Measurements from ENCODE around the gene PGA3.
"Not testable (repeated sequence)": the region's sequence is repeated elsewhere in the genome, so short reads cannot be mapped to it uniquely, and the experiment has no call there.

PGA3 gene

DNA sequence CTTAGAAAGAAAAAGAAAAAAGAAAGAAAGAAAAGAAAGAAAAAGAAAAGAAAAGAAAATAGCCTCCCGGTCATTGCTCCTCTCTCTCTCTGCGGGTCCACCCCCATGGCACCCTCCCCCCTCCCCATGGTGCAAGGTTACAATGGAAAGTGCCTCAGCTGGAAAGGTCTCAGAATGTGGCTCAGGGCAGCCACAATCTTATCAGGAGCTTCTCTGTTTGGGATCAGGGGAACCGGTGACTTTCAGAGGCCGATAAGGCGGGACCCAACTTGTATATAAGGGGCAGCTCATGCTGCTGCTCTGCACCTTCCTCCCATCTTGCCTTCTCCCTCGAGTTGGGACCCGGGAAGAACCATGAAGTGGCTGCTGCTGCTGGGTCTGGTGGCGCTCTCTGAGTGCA lies 18.7 kb downstream of the PGA3 start, which contains the start of gene PGA4:
Gene PGA4 (plus strand): TSS at position 301 of the 400 bp plus-strand sequence. CDS start 54 bp downstream, at position 355.
- not testable (repeated sequence) for H3K27me3 ChIP-seq; H3K4me1 ChIP-seq; H3K4me3 ChIP-seq (ENCODE audit: low read depth, low read length); H3K9me3 ChIP-seq; H3K36me3 ChIP-seq; DNase-seq

DNA sequence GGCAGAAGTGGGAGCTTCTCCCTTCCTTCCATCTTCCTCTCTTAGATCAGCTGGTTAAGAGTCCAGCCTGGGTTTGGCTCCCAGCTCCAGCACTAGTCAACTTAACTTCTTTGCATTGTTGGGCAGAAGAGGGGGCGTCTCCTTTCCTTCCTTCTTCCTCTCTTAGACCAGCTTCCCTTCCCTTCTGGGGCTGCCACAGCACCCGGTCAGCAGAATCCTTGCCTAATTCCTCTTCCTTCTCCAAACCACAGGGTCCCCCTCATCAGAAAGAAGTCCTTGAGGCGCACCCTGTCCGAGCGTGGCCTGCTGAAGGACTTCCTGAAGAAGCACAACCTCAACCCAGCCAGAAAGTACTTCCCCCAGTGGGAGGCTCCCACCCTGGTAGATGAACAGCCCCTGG lies 19.4 kb downstream of the PGA3 start:
- DNase-seq; H3K27me3 ChIP-seq; H3K36me3 ChIP-seq; H3K4me1 ChIP-seq; H3K4me3 ChIP-seq (ENCODE audit: low read depth, low read length); H3K9me3 ChIP-seq: not testable (repeated sequence)

DNA sequence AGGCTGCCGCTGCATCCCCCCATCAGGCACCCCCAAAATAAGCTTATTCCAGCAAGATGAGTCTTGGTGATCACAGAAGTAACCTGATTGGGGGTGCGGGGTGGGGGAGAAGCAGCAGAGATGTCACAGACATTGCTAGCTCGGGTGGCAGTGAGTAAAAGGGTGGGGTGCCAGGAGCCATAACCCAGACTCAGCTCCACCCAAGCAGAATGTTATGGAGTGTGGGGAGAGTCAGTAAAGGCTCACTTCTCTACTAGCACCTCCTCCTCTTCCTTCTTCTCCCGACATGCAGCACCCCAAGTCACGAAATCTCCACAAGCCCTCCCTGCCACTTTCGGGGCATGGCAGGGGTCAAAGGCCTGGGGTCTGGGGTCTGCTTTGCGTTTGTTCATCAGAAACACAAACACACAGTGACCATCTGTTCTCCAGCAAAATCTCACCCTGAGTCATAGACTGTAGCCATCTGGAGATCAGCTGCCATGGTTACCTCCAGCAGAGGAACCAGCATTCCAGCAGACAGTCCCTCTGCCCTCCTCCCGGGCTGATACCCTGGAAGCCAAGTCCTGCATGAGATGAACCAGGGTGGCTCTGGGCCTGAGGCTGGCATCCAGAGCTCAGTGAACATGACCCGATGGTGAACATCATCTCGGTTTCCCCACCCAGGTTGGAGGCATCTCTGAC lies 23.3 kb downstream of the PGA3 start:
- H3K36me3 ChIP-seq; H3K27me3 ChIP-seq; H3K4me1 ChIP-seq; H3K4me3 ChIP-seq (ENCODE audit: low read depth, low read length); DNase-seq; H3K9me3 ChIP-seq: not testable (repeated sequence)

DNA sequence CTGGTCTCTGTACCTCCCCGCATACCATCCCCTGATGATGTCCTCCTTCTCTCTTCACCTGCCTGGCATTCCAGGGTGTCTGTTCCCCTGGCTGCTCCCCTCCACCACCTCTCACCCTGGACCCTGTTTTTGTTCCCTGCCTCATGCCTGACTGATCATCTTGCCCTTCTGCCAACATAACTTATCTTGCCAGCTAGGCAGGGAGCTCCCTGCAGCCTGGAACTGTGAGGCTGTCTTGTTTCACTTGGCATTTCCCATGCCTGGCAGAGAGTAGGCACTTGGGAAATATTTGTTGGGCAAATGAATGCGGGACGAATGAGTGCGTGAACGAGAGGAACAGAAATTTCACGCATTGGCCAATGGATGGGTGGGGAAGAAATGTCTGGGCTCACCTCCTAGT lies 26.1 kb downstream of the PGA3 start:
- not testable (repeated sequence) for H3K9me3 ChIP-seq; H3K27me3 ChIP-seq; DNase-seq; H3K4me1 ChIP-seq; H3K4me3 ChIP-seq (ENCODE audit: low read depth, low read length); H3K36me3 ChIP-seq

DNA sequence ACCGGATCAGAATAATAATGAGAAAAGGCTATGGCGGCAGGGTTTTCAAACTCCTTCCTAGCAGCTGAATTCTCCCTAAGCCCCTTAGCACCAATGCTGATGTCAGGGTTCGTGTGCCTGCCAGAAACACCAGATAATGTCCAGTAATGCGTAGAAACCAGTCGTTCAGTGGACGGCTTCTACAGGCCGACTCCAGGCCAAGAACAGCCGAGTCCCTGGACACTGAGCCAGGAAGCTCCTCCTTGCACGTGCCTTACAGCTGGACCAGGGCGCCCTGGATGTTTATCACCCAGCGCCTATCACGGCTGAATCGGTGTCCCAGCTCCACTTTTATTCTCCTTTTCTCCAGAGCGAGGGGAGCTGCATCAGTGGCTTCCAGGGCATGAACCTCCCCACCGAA lies 27.7 kb downstream of the PGA3 start:
- DNase-seq; H3K4me1 ChIP-seq; H3K27me3 ChIP-seq; H3K36me3 ChIP-seq; H3K9me3 ChIP-seq; H3K4me3 ChIP-seq (ENCODE audit: low read depth, low read length): not testable (repeated sequence)

DNA sequence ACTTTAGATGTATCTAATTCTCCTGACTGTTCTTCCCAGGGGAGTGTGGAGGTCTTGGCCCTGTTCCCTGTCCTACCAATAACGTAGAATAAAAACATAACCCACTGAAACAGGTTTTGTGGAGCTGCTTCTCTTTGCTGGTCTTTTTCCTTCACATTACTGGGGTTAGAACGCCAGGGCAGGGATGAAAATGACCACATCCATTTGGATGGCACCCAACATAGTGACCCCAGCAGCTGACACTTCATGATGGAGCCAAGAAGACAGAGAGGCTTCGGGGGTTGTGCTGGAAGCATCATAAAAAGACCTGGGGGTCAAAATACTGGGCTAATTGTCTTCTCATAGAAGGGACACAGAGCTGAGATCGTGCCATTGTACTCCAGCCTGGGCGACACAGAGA lies 28.3 kb downstream of the PGA3 start:
- not testable (repeated sequence) for DNase-seq; H3K36me3 ChIP-seq; H3K9me3 ChIP-seq; H3K4me1 ChIP-seq; H3K27me3 ChIP-seq; H3K4me3 ChIP-seq (ENCODE audit: low read depth, low read length)

DNA sequence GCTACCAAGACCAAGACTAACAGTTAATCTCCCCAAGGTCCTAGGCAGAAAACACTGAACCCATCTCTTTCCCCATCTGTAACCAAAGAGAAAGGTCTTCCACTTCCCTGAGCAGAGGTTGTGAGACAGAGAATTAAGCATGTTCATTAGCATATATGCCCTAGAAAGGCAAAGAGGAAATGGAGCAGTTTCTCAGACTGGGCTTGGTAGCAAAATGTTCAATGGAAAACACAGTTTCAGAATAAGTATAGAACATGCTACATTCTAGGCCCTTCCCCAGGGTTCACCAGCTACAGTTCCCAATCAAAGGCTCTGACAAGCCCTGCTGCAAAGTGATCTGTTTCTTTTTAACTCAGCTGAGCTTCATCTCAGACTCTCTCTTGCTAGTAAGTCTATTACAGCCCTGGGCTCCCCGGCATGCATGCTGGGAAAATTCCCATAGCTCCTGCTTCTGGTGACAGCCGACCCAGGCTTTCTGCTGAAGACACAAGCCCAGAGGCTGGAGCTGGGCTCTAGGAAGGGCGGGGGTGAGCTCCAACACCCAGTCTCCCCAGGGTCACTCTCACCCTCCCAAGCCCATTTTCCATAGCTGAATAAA lies 29.3 kb downstream of the PGA3 start:
- H3K4me1 ChIP-seq; DNase-seq; H3K36me3 ChIP-seq; H3K9me3 ChIP-seq; H3K27me3 ChIP-seq; H3K4me3 ChIP-seq (ENCODE audit: low read depth, low read length): not testable (repeated sequence)

DNA sequence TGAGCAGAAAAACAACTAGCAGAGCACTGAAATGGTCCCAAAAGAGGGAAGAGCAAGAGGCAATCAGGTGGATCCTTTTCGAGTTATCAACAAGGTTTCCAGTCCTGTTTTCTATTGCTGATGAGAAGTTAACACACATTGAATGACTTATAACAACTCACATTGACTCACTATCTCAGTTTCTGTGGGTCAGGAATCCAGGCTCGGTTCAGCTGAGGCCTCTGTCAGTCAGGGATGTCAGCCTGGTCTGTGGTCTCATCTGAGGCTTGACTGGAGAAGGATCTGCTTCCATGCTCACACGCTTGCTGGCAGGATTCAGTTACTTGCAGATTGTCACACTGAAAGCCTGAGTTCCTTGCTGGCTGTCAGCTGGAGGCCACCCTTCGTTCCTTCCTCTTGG lies 33.8 kb downstream of the PGA3 start:
- not testable (repeated sequence) for DNase-seq; H3K27me3 ChIP-seq; H3K36me3 ChIP-seq; H3K9me3 ChIP-seq; H3K4me1 ChIP-seq; H3K4me3 ChIP-seq (ENCODE audit: low read depth, low read length)

DNA sequence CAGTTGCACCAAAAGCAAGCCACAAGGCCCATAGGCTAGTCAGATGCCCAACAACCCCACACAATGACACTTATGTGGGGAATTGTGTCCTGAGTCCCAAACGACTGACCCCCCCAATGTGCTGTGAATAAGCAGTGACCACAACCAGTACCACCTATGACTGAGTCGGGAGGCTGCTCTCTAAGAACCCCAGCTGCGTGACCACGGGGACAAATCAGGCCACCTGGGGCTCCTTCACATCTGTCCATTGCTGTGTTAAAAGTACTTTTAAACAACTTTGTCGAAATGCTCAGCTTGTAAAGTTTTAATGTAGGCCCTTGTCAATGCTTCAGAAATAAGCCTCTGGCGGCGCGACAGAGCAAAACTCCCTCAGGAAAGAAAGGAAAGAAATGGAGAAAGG lies 37.0 kb downstream of the PGA3 start:
- not testable (repeated sequence) for H3K9me3 ChIP-seq; H3K4me3 ChIP-seq (ENCODE audit: low read depth, low read length); DNase-seq; H3K4me1 ChIP-seq; H3K27me3 ChIP-seq; H3K36me3 ChIP-seq

DNA sequence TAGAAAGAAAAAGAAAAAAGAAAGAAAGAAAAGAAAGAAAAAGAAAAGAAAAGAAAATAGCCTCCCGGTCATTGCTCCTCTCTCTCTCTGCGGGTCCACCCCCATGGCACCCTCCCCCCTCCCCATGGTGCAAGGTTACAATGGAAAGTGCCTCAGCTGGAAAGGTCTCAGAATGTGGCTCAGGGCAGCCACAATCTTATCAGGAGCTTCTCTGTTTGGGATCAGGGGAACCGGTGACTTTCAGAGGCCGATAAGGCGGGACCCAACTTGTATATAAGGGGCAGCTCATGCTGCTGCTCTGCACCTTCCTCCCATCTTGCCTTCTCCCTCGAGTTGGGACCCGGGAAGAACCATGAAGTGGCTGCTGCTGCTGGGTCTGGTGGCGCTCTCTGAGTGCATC lies 37.6 kb downstream of the PGA3 start, which contains the start of gene PGA5:
Gene PGA5 (plus strand): TSS at position 301 of the 400 bp plus-strand sequence. CDS start 52 bp downstream, at position 353.
- not testable (repeated sequence) for H3K9me3 ChIP-seq; H3K36me3 ChIP-seq; DNase-seq; H3K4me3 ChIP-seq (ENCODE audit: low read depth, low read length); H3K4me1 ChIP-seq; H3K27me3 ChIP-seq

DNA sequence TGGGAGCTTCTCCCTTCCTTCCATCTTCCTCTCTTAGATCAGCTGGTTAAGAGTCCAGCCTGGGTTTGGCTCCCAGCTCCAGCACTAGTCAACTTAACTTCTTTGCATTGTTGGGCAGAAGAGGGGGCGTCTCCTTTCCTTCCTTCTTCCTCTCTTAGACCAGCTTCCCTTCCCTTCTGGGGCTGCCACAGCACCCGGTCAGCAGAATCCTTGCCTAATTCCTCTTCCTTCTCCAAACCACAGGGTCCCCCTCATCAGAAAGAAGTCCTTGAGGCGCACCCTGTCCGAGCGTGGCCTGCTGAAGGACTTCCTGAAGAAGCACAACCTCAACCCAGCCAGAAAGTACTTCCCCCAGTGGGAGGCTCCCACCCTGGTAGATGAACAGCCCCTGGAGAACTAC lies 38.2 kb downstream of the PGA3 start:
- H3K27me3 ChIP-seq; H3K9me3 ChIP-seq; H3K4me1 ChIP-seq; H3K36me3 ChIP-seq; H3K4me3 ChIP-seq (ENCODE audit: low read depth, low read length); DNase-seq: not testable (repeated sequence)

DNA sequence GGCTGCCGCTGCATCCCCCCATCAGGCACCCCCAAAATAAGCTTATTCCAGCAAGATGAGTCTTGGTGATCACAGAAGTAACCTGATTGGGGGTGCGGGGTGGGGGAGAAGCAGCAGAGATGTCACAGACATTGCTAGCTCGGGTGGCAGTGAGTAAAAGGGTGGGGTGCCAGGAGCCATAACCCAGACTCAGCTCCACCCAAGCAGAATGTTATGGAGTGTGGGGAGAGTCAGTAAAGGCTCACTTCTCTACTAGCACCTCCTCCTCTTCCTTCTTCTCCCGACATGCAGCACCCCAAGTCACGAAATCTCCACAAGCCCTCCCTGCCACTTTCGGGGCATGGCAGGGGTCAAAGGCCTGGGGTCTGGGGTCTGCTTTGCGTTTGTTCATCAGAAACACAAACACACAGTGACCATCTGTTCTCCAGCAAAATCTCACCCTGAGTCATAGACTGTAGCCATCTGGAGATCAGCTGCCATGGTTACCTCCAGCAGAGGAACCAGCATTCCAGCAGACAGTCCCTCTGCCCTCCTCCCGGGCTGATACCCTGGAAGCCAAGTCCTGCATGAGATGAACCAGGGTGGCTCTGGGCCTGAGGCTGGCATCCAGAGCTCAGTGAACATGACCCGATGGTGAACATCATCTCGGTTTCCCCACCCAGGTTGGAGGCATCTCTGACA lies 42.1 kb downstream of the PGA3 start:
- not testable (repeated sequence) for H3K4me1 ChIP-seq; H3K36me3 ChIP-seq; DNase-seq; H3K27me3 ChIP-seq; H3K9me3 ChIP-seq; H3K4me3 ChIP-seq (ENCODE audit: low read depth, low read length)

DNA sequence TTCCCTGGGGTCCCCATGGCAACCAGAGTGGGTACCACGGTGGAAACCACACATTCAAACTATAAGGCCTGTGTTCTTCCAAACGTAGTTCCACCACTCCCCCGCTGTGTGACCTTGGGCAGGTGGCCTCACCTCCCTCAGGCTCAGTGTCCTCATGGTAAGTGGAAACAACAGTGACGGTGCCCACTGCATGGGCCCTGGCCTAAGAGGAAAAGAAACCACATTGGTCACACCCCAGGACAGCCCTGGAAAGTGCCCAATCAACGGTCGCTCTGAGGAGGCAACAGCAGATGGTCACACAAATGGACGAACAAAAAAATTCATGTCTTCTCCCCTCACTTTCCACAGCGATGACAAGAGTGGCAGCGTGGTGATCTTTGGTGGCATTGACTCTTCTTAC lies 44.8 kb downstream of the PGA3 start:
- H3K4me3 ChIP-seq (ENCODE audit: low read depth, low read length); H3K36me3 ChIP-seq; H3K27me3 ChIP-seq; H3K4me1 ChIP-seq; DNase-seq; H3K9me3 ChIP-seq: not testable (repeated sequence)

DNA sequence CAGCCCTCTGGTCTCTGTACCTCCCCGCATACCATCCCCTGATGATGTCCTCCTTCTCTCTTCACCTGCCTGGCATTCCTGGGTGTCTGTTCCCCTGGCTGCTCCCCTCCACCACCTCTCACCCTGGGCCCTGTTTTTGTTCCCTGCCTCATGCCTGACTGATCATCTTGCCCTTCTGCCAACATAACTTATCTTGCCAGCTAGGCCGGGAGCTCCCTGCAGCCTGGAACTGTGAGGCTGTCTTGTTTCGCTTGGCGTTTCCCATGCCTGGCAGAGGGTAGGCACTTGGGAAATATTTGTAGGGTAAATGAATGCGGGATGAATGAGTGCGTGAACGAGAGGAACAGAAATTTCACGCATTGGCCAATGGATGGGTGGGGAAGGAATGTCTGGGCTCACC lies 45.9 kb downstream of the PGA3 start:
- H3K4me3 ChIP-seq (ENCODE audit: low read depth, low read length); H3K9me3 ChIP-seq; H3K4me1 ChIP-seq; H3K27me3 ChIP-seq; H3K36me3 ChIP-seq; DNase-seq: not testable (repeated sequence)

DNA sequence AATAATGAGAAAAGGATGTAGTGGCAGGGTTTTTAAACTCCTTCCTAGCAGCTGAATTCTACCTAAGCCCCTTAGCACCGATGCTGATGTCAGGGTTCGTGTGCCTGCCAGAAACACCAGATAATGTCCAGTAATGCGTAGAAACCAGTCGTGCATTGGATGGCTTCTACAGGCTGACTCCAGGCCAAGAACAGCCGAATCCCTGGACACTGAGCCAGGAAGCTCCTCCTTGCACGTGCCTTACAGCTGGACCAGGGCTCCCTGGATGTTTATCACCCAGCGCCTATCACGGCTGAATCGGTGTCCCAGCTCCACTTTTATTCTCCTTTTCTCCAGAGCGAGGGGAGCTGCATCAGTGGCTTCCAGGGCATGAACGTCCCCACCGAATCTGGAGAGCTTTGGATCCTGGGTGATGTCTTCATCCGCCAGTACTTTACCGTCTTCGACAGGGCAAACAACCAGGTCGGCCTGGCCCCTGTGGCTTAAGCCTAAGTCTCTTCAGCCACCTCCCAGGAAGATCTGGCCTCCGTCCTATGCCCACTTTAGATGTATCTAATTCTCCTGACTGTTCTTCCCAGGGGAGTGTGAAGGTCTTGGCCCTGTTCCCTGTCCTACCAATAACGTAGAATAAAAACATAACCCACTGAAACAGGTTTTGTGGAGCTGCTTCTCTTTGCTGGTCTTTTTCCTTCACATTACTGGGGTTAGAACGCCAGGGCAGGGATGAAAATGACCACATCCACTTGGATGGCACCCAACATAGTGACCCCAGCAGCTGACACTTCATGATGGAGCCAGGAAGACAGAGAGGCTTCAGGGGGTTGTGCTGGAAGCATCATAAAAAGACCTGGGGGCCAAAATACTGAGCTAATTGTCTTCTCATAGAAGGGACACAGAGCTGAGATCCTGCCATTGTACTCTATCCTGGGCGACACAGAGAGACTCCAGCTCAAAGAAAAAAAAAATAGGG lies 47.8 kb downstream of the PGA3 start:
- H3K36me3 ChIP-seq; H3K9me3 ChIP-seq; H3K4me3 ChIP-seq (ENCODE audit: low read depth, low read length); H3K27me3 ChIP-seq; H3K4me1 ChIP-seq: not testable (repeated sequence)
- DNase-seq, result peak; percentile 49

Measured in BE2C (cell line).